NT2/D1 (cell line): ENCODE results near the gene PLB1.

Experiments used
- DNase-seq: peaks from one replicate; pipeline ENCODE4 v3.0.0-alpha.2; 2011; ENCODE audit warnings: low read depth, low spot score
- H3K27me3 ChIP-seq: 2 replicates; pipeline ENCODE4 v1.6.0; 2011; ENCODE audit warnings: mild to moderate bottlenecking; ENCODE audit not compliant: insufficient read length, insufficient read depth
- H3K36me3 ChIP-seq: 2 replicates; pipeline ENCODE4 v1.6.1; 2011; ENCODE audit warnings: mild to moderate bottlenecking, low read length, mixed read lengths; ENCODE audit not compliant: insufficient read depth, insufficient read length
- H3K4me1 ChIP-seq: 2 replicates; pipeline ENCODE4 v1.5.1; 2011; ENCODE audit not compliant: insufficient read depth, insufficient read length
- H3K4me3 ChIP-seq: 2 replicates; pipeline ENCODE4 v1.5.1; 2011; ENCODE audit warnings: low read depth; ENCODE audit not compliant: insufficient read length
- H3K9ac ChIP-seq: 2 replicates; pipeline ENCODE4 v1.6.0; 2011; ENCODE audit warnings: low read depth; ENCODE audit not compliant: insufficient read length
- H3K9me3 ChIP-seq: 2 replicates; pipeline ENCODE4 v1.5.1; 2011; ENCODE audit warnings: mild to moderate bottlenecking, low read length; ENCODE audit not compliant: insufficient read depth
- SUZ12 ChIP-seq: IDR thresholded peaks from 2 replicates; pipeline ENCODE4 v1.6.1; 2011; ENCODE audit not compliant: insufficient read length, insufficient read depth; ENCODE audit errors: extremely low read depth
- YY1 ChIP-seq: IDR thresholded peaks from 2 replicates; pipeline ENCODE4 v1.6.1; 2011; ENCODE audit not compliant: insufficient read length, insufficient read depth
- ZNF274 ChIP-seq: IDR thresholded peaks from 2 replicates; pipeline ENCODE4 v1.6.1; 2011; ENCODE audit warnings: mild to moderate bottlenecking, low read depth, low read length

The PLB1 gene

DNA sequence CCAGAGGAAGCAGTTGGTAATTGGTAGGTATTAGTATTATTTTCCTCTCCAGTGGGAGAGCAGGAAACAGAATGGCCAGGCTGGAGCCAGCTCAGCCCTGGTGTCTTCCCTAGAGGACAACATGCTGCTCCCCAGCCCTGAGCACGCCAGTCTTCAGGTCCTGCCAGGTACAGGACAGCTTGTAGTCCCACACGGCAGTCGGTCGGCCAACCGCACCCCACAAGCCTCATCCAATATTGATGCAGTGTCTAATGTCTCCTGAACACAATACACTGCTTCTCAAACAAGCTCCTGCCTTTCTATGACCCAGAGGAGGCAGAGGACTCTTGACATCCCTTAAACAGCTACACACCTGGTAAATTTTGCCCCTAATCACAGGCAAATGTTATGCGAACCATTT lies 184.8 kb downstream of the PLB1 start:
- Histone ChIP-seq H3K4me3 (no peak overlapping the region), H3K27me3 (no peaks in the 10 kb centered on the region), H3K36me3 (no peaks in the 10 kb centered on the region), H3K9me3 (no peaks in the 10 kb centered on the region), H3K9ac (no peak overlapping the region), H3K4me1 (peaks cover 3% of the 10 kb centered on the region)
- DNase-seq, result no peak
- TF ChIP-seq YY1, result no peak
- TF ChIP-seq ZNF274, result no peak
- no peak for TF ChIP-seq SUZ12

DNA sequence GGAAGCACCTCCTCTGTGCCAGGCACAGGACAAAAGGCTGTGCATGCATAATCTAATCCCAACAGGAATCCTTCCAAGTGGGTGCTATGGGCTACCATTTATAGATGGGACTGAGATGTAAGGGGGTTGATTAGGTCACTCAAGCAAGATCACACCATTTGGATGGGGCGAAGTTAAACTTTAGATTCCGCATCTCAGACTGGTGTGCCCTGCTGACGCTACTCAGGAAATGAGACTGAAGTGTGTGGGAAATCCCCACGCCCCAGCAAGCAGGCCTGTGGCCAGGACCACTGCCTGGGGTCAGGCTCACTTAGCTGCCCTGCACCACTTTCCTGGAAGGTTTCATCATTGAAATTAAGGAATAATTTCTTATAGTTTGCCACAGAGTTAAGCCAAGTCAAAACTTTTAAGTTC lies 185.3 kb downstream of the PLB1 start:
- DNase-seq, result no peak
- no peaks in the 10 kb centered on the region for H3K9me3 ChIP-seq
- H3K9ac ChIP-seq, result no peak overlapping the region
- TF ChIP-seq YY1, result no peak
- TF ChIP-seq ZNF274, result no peak
- no peak for TF ChIP-seq SUZ12
- no peaks in the 10 kb centered on the region for H3K27me3 ChIP-seq
- H3K36me3 ChIP-seq, result no peaks in the 10 kb centered on the region
- peaks cover 3% of the 10 kb centered on the region for H3K4me1 ChIP-seq
- no peak overlapping the region for H3K4me3 ChIP-seq

DNA sequence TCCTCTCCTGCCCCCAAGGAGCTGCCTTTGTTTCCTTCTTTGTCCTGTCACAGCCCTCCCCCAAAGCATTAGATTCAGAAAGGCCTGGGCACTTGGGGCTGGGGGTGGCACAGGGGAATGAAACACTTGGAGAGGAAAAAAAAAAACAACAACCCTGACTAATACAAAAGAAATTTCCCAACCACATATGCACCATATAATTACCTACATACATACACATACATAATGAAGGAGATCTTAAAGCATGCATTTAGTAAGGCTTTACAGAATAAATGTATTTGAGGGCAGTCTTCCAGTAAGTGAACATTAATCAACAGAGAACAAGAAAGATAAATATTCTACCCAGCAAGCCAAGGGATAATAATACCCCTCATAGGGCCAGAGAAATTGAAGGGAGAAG lies 185.7 kb downstream of the PLB1 start:
- Histone ChIP-seq H3K36me3 (no peaks in the 10 kb centered on the region), H3K4me3 (no peak overlapping the region), H3K4me1 (peaks cover 3% of the 10 kb centered on the region), H3K27me3 (no peaks in the 10 kb centered on the region), H3K9me3 (no peaks in the 10 kb centered on the region), H3K9ac (no peak overlapping the region)
- TF ChIP-seq SUZ12 (no peak), YY1 (no peak), ZNF274 (no peak)
- DNase-seq, result no peak

DNA sequence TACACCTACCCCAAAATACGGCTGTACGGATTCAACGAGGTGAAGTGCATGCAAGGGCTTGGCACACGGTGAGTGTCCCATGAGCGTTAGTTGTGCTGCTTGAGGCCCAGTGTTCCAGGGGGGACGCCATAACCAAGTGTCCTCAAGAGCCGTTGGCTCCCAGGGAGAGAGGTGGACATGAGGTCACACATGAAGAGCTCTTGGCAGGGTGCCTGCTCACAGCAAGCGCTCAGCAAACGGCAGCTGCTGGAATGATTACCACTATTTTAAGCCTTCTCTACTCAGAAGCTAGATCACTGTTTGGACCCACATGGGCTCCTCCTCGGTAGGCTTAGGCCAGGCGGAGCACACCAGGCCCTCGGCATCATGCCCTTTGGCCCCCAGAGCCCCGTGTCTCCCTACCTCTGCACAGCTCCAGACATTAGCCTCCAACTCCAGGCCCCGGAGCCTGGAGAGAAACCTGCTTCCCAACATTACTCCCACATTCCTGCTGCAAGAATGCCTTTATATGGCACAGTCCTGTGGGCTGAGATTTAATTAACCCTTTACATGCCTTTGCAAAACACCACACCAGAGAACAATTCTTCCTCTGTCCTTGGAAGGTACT lies 187.3 kb downstream of the PLB1 start:
- no peak for TF ChIP-seq SUZ12
- no peak for TF ChIP-seq ZNF274
- TF ChIP-seq YY1, result no peak
- DNase-seq, result no peak
- no peaks in the 10 kb centered on the region for H3K9me3 ChIP-seq
- H3K4me3 ChIP-seq, result no peak overlapping the region
- H3K9ac ChIP-seq, result no peak overlapping the region
- H3K4me1 ChIP-seq, result peaks cover 3% of the 10 kb centered on the region
- no peaks in the 10 kb centered on the region for H3K27me3 ChIP-seq
- H3K36me3 ChIP-seq, result no peaks in the 10 kb centered on the region

DNA sequence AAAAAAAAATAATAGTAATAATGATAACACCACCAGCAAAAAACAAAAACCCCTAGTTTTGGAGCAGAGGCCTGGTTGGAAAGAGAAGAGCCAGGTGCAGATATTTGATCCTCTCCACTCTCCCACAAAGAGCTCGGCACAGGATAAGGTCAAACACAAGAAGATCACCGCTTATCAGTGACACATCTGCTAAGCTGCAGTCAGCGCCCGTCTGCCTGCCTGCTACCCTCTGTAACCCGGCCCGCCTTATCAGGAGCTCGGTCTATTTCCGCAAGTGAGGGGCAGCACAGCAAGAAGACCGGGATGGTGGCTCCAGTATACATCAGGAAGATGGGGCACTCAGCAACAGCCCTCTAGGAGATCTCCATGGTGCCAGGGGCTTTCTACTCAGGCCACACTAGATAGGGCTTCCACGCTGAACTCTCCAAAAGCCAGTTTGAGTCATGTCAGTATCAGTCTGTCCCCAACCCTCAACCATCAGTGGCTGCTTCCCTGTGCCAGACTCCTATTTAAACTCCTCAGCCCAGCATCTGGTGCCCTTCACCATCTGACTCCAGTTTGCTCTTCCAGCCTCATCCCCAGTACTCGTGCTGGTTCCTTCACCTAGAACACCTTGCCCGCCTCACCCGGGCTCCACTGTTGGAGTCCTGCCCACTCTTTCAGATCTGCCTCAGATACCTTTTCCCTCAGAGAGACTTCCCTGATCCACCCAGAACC lies 188.4 kb downstream of the PLB1 start:
- no peaks in the 10 kb centered on the region for H3K27me3 ChIP-seq
- no peaks in the 10 kb centered on the region for H3K36me3 ChIP-seq
- no peaks in the 10 kb centered on the region for H3K9me3 ChIP-seq
- peaks cover 3% of the 10 kb centered on the region for H3K4me1 ChIP-seq
- no peak for TF ChIP-seq ZNF274
- no peak for TF ChIP-seq SUZ12
- H3K9ac ChIP-seq, result no peak overlapping the region
- no peak overlapping the region for H3K4me3 ChIP-seq
- no peak for DNase-seq

DNA sequence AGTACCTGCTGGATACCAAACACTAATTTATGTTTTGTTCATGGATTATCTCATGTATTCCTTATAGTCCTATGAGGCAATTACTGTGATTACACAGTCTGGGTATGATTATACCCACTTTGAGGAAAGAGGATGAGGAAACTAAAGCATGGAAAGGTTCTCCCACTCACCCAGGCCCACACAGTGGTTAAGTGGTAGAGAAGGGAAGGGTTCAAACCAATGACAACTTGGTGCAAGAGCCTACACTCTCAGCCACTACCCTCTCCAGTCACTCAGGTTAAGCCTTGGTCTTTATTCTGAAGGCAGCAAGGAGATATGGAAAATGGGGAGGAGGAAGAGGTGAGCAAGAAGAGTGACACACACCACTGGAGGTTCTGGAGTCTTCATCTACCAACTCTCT lies 191.3 kb downstream of the PLB1 start:
- H3K36me3 ChIP-seq, result no peaks in the 10 kb centered on the region
- no peak for DNase-seq
- H3K27me3 ChIP-seq, result no peaks in the 10 kb centered on the region
- no peak overlapping the region for H3K9ac ChIP-seq
- no peak overlapping the region for H3K4me3 ChIP-seq
- H3K4me1 ChIP-seq, result peaks cover 5% of the 10 kb centered on the region
- no peaks in the 10 kb centered on the region for H3K9me3 ChIP-seq
- TF ChIP-seq YY1 (no peak), ZNF274 (no peak), SUZ12 (no peak)

DNA sequence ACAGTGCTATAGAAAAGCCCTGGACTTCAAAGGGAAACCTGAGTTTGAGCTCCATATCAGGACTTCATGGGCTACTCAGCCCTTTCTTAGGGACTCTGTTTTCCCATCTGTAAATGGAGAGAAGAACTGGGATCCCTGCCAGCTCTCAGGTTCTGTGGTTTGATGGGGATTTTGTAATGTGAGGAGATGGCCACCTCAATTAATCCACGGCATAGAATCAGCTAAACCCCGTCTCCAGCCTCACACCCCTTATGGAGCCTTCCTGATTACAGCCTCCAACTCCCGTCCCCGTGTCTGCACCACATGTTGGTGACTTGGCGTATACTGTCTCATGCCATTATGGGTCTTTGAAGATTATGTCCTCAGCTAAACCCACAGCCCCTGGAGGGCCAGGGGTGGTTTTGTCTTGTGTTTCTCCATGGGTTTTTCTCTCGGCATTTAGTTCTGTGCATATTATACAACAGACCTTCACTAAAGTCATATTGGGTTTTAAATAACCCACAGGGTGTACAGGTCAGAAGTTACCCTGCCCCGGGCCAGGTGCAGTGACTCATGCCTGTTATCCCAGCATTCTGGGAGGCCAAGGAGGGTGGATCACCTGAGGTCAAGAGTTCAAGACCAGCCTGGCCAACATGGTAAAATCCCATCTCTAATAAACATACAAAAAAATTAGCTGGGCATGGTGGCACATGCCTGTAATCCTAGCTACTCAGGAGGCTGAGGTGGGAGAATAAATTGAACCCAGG lies 192.0 kb downstream of the PLB1 start:
- Histone ChIP-seq H3K36me3 (no peaks in the 10 kb centered on the region), H3K9ac (no peak overlapping the region), H3K4me1 (peaks cover 5% of the 10 kb centered on the region), H3K9me3 (no peaks in the 10 kb centered on the region), H3K27me3 (no peaks in the 10 kb centered on the region), H3K4me3 (no peak overlapping the region)
- no peak for TF ChIP-seq SUZ12
- TF ChIP-seq YY1, result no peak
- no peak for TF ChIP-seq ZNF274
- DNase-seq, result no peak
